ENCODE data around the gene TNFAIP6. TPM values are rescaled to one million over a fixed set of nuclear protein-coding genes. Genes with fewer than 3 reads are reported as not detected.

The TNFAIP6 gene
- total RNA-seq, 1 experiment from 2014 or later = not detected

DNA sequence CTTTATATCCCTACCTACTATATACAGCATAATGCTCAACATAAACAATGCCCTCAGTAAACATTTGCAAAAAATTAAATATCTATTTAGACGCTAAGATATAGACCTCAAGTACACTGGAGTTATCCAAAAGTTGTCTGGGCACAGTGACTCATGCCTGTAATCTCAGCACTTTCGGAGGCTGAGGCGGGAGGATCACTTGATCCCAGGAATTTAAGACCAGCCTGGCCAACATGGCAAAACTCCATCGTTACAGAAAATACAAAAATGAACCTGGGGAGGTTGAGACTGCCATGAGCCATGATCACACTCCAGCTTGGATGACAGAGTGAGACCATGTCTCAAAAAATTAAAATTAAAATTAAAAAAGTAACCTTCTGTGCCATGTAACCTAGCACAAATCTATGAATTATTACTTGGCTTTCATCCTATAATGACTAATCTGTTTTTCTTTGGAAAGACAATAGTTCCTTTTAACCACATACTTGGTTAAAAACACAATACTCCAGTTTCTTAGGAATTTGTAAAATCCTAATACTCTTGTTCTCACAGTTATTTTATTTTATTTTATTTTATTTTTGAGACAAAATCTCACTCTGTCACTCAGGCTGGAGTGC, 6.7 kb upstream of the TNFAIP6 start:
- Mint-ChIP-seq H3K9me3 (ENCODE audit: unreplicated experiment) (no peaks in the 10 kb centered on the region), H3K27me3 (ENCODE audit: insufficient read depth, unreplicated experiment) (peaks cover 5% of the 10 kb centered on the region), H3K4me3 (ENCODE audit: unreplicated experiment) (no peak overlapping the region), H3K27ac (ENCODE audit: unreplicated experiment) (no peak overlapping the region), H3K4me1 (ENCODE audit: low read depth, unreplicated experiment) (peaks cover 8% of the 10 kb centered on the region), H3K36me3 (ENCODE audit: insufficient read depth, unreplicated experiment) (no peaks in the 10 kb centered on the region)
- POLR2A ChIA-PET = no interaction called here
- intact Hi-C loops (cut with micrococcal nuclease; ENCODE audit: unreplicated experiment) = no loop called here
- no TSS peak for BruUV-seq (replicated peaks)
- TF ChIP-seq CTCF (IDR thresholded peaks at IDR 0.05; ENCODE audit: insufficient read depth in 1 of 2, low read depth in 1 of 2, low read length in 1 of 2, severe bottlenecking in 1 of 2, unreplicated experiment in 1 of 2) = no peak
- Histone ChIP-seq H3K27me3 (replicated peaks; ENCODE audit: control insufficient read depth, insufficient read depth, low read length) (no peaks in the 10 kb centered on the region), H3K4me3 (ENCODE audit: low read depth, low read length) (no peak overlapping the region), H3K4me1 (peaks cover 5% of the 10 kb centered on the region; the same call in 1 of the 2 replicates), H3K9me3 (no peaks in the 10 kb centered on the region), H3K36me3 (ENCODE audit: control insufficient read depth, insufficient read depth, low read length) (no peaks in the 10 kb centered on the region)
- DNase-seq = no peak
- CTCF ChIA-PET = no interaction called here

DNA sequence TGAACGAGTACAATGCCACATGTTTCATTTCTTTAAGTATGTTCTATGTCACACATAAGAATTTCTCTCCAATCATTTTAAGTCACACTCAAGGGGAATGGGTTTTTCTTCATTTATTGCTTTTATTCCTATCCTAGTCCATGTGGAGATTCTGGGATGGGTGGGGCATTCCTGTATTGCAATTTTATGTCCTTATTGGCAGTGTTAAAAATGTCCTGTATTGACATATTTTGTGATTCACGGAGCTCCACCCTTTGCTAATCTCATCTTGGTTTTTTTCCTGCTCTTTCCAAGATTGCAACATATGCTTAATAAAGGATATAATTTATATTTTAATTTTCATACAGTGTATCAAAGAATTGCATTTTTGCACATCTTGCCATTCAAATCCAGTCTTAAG, 3.4 kb upstream of the TNFAIP6 start:
- no peak for TF ChIP-seq CTCF (IDR thresholded peaks at IDR 0.05; ENCODE audit: insufficient read depth in 1 of 2, low read depth in 1 of 2, low read length in 1 of 2, severe bottlenecking in 1 of 2, unreplicated experiment in 1 of 2)
- Histone ChIP-seq H3K4me1 (no peaks in the 10 kb centered on the region), H3K36me3 (ENCODE audit: control insufficient read depth, insufficient read depth, low read length) (no peaks in the 10 kb centered on the region), H3K4me3 (ENCODE audit: low read depth, low read length) (no peak overlapping the region), H3K27me3 (replicated peaks; ENCODE audit: control insufficient read depth, insufficient read depth, low read length) (no peaks in the 10 kb centered on the region), H3K9me3 (no peaks in the 10 kb centered on the region)
- H3K4me1 Mint-ChIP-seq (ENCODE audit: low read depth, unreplicated experiment) = no peaks in the 10 kb centered on the region
- H3K4me3 Mint-ChIP-seq (ENCODE audit: unreplicated experiment) = no peak overlapping the region
- no peak for DNase-seq
- BruUV-seq (replicated peaks) = no TSS peak
- intact Hi-C loops (cut with micrococcal nuclease; ENCODE audit: unreplicated experiment) = no loop called here
- no peak overlapping the region for H3K27ac Mint-ChIP-seq (ENCODE audit: unreplicated experiment)
- ChIA-PET POLR2A (no interaction called here), CTCF (no interaction called here)
- peaks cover 5% of the 10 kb centered on the region for H3K27me3 Mint-ChIP-seq (ENCODE audit: insufficient read depth, unreplicated experiment)
- no peaks in the 10 kb centered on the region for H3K9me3 Mint-ChIP-seq (ENCODE audit: unreplicated experiment)
- H3K36me3 Mint-ChIP-seq (ENCODE audit: insufficient read depth, unreplicated experiment) = no peaks in the 10 kb centered on the region

DNA sequence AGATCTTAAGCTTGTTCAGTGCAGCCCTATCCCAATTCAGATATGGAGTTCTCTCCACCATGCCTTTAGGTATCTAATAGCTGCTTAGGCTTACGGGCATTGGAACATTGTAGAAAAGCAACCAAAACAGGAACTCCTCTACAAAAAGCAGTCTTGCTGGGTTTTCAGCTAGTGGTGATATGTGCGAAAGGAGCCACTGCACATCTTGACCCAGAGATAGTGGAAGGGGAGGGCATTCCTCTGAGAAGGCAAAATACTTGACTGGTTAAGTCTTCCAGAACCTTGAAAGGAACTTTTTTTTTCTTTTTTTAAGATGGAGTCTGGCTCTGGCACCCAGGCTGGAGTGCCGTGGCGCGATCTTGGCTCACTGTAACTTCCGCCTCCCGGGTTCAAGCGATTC, 2.6 kb upstream of the TNFAIP6 start:
- H3K9me3 Mint-ChIP-seq (ENCODE audit: unreplicated experiment) = no peaks in the 10 kb centered on the region
- no peaks in the 10 kb centered on the region for H3K27me3 ChIP-seq (replicated peaks; ENCODE audit: control insufficient read depth, insufficient read depth, low read length)
- H3K4me3 Mint-ChIP-seq (ENCODE audit: unreplicated experiment) = no peak overlapping the region
- H3K4me1 Mint-ChIP-seq (ENCODE audit: low read depth, unreplicated experiment) = no peaks in the 10 kb centered on the region
- H3K36me3 ChIP-seq (ENCODE audit: control insufficient read depth, insufficient read depth, low read length) = no peaks in the 10 kb centered on the region
- intact Hi-C loops (cut with micrococcal nuclease; ENCODE audit: unreplicated experiment) = no loop called here
- ChIA-PET CTCF (no interaction called here), POLR2A (no interaction called here)
- no peak overlapping the region for H3K4me3 ChIP-seq (ENCODE audit: low read depth, low read length)
- DNase-seq = no peak
- H3K4me1 ChIP-seq = no peaks in the 10 kb centered on the region
- no peak for TF ChIP-seq CTCF (IDR thresholded peaks at IDR 0.05; ENCODE audit: insufficient read depth in 1 of 2, low read depth in 1 of 2, low read length in 1 of 2, severe bottlenecking in 1 of 2, unreplicated experiment in 1 of 2)
- no TSS peak for BruUV-seq (replicated peaks)
- no peaks in the 10 kb centered on the region for H3K9me3 ChIP-seq
- H3K36me3 Mint-ChIP-seq (ENCODE audit: insufficient read depth, unreplicated experiment) = no peaks in the 10 kb centered on the region
- peaks cover 5% of the 10 kb centered on the region for H3K27me3 Mint-ChIP-seq (ENCODE audit: insufficient read depth, unreplicated experiment)
- H3K27ac Mint-ChIP-seq (ENCODE audit: unreplicated experiment) = no peak overlapping the region

Data from Caco-2 (cell line).